PC-9 (cell line): ENCODE results near the gene LDLRAD3.

Experiments used
- CTCF ChIP-seq: fragments of 200-600 bp; sonication (generic); conservative IDR thresholded peaks from 2 replicates; pipeline ENCODE4 v1.6.1; 2017; ENCODE audit warnings: mixed run types, antibody characterized with exemption, mild to moderate bottlenecking, moderate library complexity
- EZH2 ChIP-seq: fragments of 200-600 bp; sonication (generic); IDR thresholded peaks from 2 replicates; pipeline ENCODE4 v1.8.0; 2017; ENCODE audit warnings: antibody characterized with exemption, low read depth

GRCh38 chr11:36151933-36152580 is 208.2 kb downstream of the LDLRAD3 start:
- no peak for TF ChIP-seq CTCF
- no peak for TF ChIP-seq EZH2
